ENCODE results near the gene KIRREL2. TPM values are rescaled to one million over a fixed set of nuclear protein-coding genes. Genes with fewer than 3 reads are reported as not detected.

The KIRREL2 gene
- total and polyA plus RNA-seq, 2 of the 8 experiments (the other 6 are each of a cell fraction or from before 2014, with no cell fraction given), result 2.4 to 4.6 TPM

- no peaks in the 10 kb centered on the region for H3K9me3 ChIP-seq (ENCODE audit: insufficient read depth in 2 of 2, low read depth in 1 of 2, low read length in 1 of 2)
- TF ChIP-seq ASH2L (IDR thresholded peaks at IDR 0.05; ENCODE audit: low read length) (no peak), HDAC2 (IDR thresholded peaks at IDR 0.05; ENCODE audit: borderline replicate concordance in 1 of 2, low read depth in 2 of 2, low read length in 2 of 2) (no peak), POLR2AphosphoS5 (IDR thresholded peaks at IDR 0.05; ENCODE audit: low read depth, low read length) (no peak), RNF2 (IDR thresholded peaks at IDR 0.05; ENCODE audit: borderline replicate concordance, low read depth, low read length, missing control alignments, poor library complexity, severe bottlenecking) (no peak), ZNF274 (IDR thresholded peaks at IDR 0.05; ENCODE audit: borderline replicate concordance, extremely low read depth, low read length) (no peak), SP2 (IDR thresholded peaks at IDR 0.05; ENCODE audit: low read length) (no peak), KDM5A (IDR thresholded peaks at IDR 0.05; ENCODE audit: low read length) (no peak), PHF8 (conservative IDR thresholded peaks at IDR 0.05; ENCODE audit: low read depth, low read length) (no peak), RAD21 (IDR thresholded peaks at IDR 0.05 in 1 of 2, conservative IDR thresholded peaks at IDR 0.05 in 1 of 2; ENCODE audit: low read depth in 2 of 2, low read length in 2 of 2) (no peak), USF2 (IDR thresholded peaks at IDR 0.05; ENCODE audit: low read length) (no peak), TAF1 (IDR thresholded peaks at IDR 0.05; ENCODE audit: low read depth, low read length) (no peak), SUZ12 (IDR thresholded peaks at IDR 0.05; ENCODE audit: low read length) (no peak)
These were observed 28.6 kb downstream of the KIRREL2 start for GRCh38 chr19:35885225-35885738.

More at GRCh38 chr19:35885225-35885738, 28.6 kb downstream of the KIRREL2 start:
- ChIA-PET CTCF (ENCODE audit: partially characterized antibody) (interaction anchor here (0.7 to 5.2 kb wide), 7 partner anchors 13 to 63 kb away, joined by 3 to 23 read pairs (median 3); no protein-coding TSS in a partner anchor), POLR2A (ENCODE audit: partially characterized antibody) (interaction anchor here (0.6 to 2.8 kb wide), 8 partner anchors 9 to 243 kb away, joined by 3 to 10 read pairs (median 4); partner anchors contain the start of gene NFKBID)
- H3K4me3 ChIP-seq (ENCODE audit: extremely low read depth in 1 of 4, insufficient read depth in 2 of 4, low read depth in 3 of 4, low read length in 4 of 4), result no peak overlapping the region
- no peak overlapping the region for H3K4me2 ChIP-seq (ENCODE audit: insufficient read depth in 1 of 2, low read depth in 2 of 2, low read length in 2 of 2)
- no peak overlapping the region for H3K9ac ChIP-seq (replicated peaks in 1 of 4; ENCODE audit: extremely low read depth in 1 of 4, low read depth in 3 of 4, low read length in 3 of 4)
- no peak overlapping the region for H3K27ac ChIP-seq (ENCODE audit: low read depth, low read length)
- FAIRE-seq (no peak), DNase-seq (ENCODE audit: low read depth in 1 of 2, low spot score in 2 of 2) (no peak)
- H4K5ac ChIP-seq (ENCODE audit: insufficient read length, low read depth, low read length), result no peak overlapping the region
- H3K14ac ChIP-seq (ENCODE audit: insufficient read length), result no peak overlapping the region
- H3K4ac ChIP-seq (replicated peaks; ENCODE audit: insufficient read length, low read depth, low read length), result no peak overlapping the region
- no peaks in the 10 kb centered on the region for H3K79me2 ChIP-seq (ENCODE audit: control insufficient read depth in 1 of 2, insufficient read depth in 2 of 2, low read length in 2 of 2)
- H4K91ac ChIP-seq (replicated peaks; ENCODE audit: insufficient read length, low read length), result no peak overlapping the region
- H3K27me3 ChIP-seq (replicated peaks in 1 of 4; ENCODE audit: control insufficient read depth in 3 of 4, extremely low read depth in 1 of 4, insufficient read depth in 3 of 4, low read length in 3 of 4), result no peaks in the 10 kb centered on the region
- H3K4me1 ChIP-seq (replicated peaks in 1 of 4; ENCODE audit: control insufficient read depth in 3 of 4, insufficient read depth in 4 of 4, low read length in 3 of 4), result no peaks in the 10 kb centered on the region
- H4K8ac ChIP-seq (ENCODE audit: extremely low read depth, insufficient read depth, low read length), result no peak overlapping the region
- H3K23ac ChIP-seq (ENCODE audit: insufficient read length), result no peak overlapping the region
- H3K79me1 ChIP-seq (ENCODE audit: low read depth, low read length), result no peaks in the 10 kb centered on the region
- H3K18ac ChIP-seq (ENCODE audit: extremely low read depth, low read length), result no peak overlapping the region
- H3K56ac ChIP-seq (replicated peaks; ENCODE audit: insufficient read length, low read depth, low read length), result no peak overlapping the region
- H2AK5ac ChIP-seq (ENCODE audit: low read depth, low read length), result no peak overlapping the region
- H2AFZ ChIP-seq (ENCODE audit: low read length), result no peak overlapping the region
- peaks cover 10 to 25% (median 17%) of the 10 kb centered on the region in 4 experiments for H3K36me3 ChIP-seq (ENCODE audit: control insufficient read depth in 2 of 4, insufficient read depth in 4 of 4, low read length in 3 of 4)
- 92% methylated on average over 6 of the region's 6 CpGs; no CpG with 5 or more reads in 1 of the 2 experiments for WGBS, 2 experiments (ENCODE audit: extremely low coverage in 1 of 2, insufficient coverage in 1 of 2, insufficient read length in 1 of 2, insufficient replicate concordance in 2 of 2, low coverage in 1 of 2, low lambda C conversion rate in 2 of 2, missing lambda C conversion rate in 1 of 2)
- no peak overlapping the region for H2BK120ac ChIP-seq (replicated peaks; ENCODE audit: low read depth, low read length)
- H2BK15ac ChIP-seq (ENCODE audit: low read length), result no peak overlapping the region
- no peaks in the 10 kb centered on the region for H3K23me2 ChIP-seq (ENCODE audit: low read depth, low read length)
- no peak overlapping the region for H2BK5ac ChIP-seq (ENCODE audit: low read depth, low read length)
- H2BK20ac ChIP-seq (ENCODE audit: low read length), result no peak overlapping the region
- peaks cover 0 to 6% of the 10 kb centered on the region in 2 experiments for H4K20me1 ChIP-seq (replicated peaks in 1 of 2; ENCODE audit: control insufficient read depth in 1 of 2, insufficient read depth in 2 of 2, low read length in 2 of 2)
- H2BK12ac ChIP-seq (ENCODE audit: low read depth, low read length), result no peak overlapping the region

Measured in H1 (cell line).